Stimulated activated CD4-positive, alpha-beta T cell treated with anti-CD3 and anti-CD28 coated beads, TNF-alpha, amount 100 ng/mL, for 1 hour (primary cell): ENCODE measurements around the gene GEMIN7.

Source experiments
- DNase-seq, 3 donors: peaks; one replicate each; pipeline ENCODE4 v3.0.0-alpha.2; 2020; ENCODE audit warnings: low read depth in 3 of 3, low spot score in 1 of 3

GEMIN7 gene

GRCh38 chr19:45125975-45126493, 47.0 kb downstream of the GEMIN7 start:
- DNase-seq = peak in 2 of 3 donors; percentile 27 to 58

DNA sequence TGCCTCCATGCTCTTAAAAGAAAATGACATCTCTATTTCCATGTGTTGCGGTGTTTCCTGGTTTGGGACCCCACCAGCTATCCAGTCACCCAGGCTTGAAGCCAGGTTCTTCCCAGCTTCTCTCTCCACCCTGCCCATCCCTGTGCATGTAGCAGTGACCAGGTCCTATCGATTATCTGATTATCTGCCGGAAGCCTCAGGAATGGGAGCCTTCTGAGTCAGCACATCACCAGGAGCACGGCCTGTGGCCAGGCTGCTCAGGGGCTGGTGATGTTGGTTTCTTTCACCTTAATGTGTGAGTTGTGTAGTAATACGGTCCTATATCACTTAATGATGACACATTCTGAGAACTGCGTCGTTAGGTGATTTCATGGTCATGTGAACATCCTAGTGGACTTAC, 47.6 kb downstream of the GEMIN7 start:
- no peak for DNase-seq

- no peak for DNase-seq
Measured at GRCh38 chr19:45128146-45128545, 49.1 kb downstream of the GEMIN7 start.

DNA sequence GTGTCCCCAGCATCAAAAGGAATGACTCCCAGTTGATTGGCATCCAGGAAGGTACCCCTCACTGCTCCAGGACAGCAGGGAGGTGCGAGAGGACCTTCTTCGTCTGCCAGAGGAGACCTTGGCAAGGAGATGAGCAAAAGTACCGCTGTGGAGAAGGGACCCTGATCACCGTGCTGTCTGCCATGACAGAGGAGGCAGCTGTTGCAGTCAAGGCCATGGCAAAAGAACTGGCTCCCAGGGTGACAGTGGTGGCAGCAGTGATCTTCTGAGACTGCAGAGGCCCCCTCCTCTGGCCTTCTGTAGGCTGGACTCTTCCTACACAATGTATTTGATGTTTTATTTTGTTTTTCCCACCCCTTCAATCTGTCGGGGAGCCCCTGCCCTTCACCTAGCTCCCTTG, 49.7 kb downstream of the GEMIN7 start:
- DNase-seq = no peak

- DNase-seq = no peak
Measured at GRCh38 chr19:45130236-45130635, 51.2 kb downstream of the GEMIN7 start.

- DNase-seq = no peak
Measured at GRCh38 chr19:45130888-45131615, 52.0 kb downstream of the GEMIN7 start.

GRCh38 chr19:45133661-45134060, 54.6 kb downstream of the GEMIN7 start:
- no peak for DNase-seq

- no peak for DNase-seq
Measured at GRCh38 chr19:45135176-45135885, 56.3 kb downstream of the GEMIN7 start.

- no peak for DNase-seq
Measured at GRCh38 chr19:45136507-45137178, 57.6 kb downstream of the GEMIN7 start.

DNA sequence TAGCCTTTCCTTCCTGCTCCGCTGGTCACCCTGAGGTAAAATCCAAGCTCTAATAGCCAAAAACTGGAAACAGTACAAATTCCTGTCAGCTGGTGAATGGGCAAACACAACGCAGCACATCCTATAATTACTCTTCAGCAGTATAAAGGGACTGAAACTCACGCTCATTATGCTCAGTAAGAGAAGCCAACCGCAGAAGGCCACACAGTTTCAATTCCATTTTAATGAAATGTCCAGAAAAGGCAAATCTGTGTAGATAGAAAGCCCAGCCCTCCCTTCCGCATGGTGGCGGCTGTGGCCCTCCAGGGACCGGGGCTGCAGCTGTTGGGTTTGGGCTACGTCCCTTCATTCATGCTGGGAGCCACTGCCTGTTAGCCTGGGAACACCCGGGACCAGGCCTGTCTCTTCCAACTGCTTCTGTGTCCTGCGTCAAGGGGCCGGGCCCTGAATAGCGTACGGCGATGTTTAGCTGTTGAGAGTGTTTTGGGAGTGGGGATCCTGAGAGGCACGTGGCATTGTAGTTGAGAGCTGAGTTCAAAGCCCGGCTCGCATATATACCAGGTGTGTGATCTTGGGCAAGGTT, 58.2 kb downstream of the GEMIN7 start:
- no peak for DNase-seq

GRCh38 chr19:45138303-45138751, 59.3 kb downstream of the GEMIN7 start:
- DNase-seq = no peak

GRCh38 chr19:45139286-45140143, 60.5 kb downstream of the GEMIN7 start:
- DNase-seq = no peak

GRCh38 chr19:45140144-45140503, 61.1 kb downstream of the GEMIN7 start:
- no peak for DNase-seq

DNA sequence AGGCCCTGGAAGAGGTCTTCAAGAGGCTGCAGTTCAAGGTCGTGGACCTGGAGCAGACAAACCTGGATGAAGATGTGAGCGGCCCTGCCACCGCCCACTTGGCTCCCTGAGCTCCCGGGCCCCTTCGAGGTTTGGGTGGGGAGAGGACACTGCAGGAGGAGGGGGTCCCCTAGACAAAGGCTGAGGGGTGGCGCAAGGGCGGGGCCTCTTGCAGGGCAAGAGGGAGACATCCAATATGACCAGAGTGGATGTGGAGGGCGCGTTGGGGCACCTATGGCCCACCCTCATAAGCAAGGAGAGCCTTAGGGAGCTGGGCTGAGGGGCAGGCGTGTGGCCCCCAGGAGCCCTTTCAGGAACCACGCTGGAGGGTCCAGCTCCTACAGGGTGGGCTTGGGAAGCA, 61.5 kb downstream of the GEMIN7 start:
- DNase-seq = no peak
